Transverse colon (tissue), 4 donors: Measurements from ENCODE around the gene CHAC2.

ENCODE experiments used
- CTCF ChIP-seq, 5 experiments: fragments of 200-600 bp in 3 of 5; fragments of 450-650 bp in 2 of 5; sonication (generic) in 3 of 5; IDR thresholded peaks; 1 replicate in 2 of 5; 2 replicates in 3 of 5; pipeline ENCODE4 v1.5.1; 2016 to 2017; ENCODE audit warnings: antibody characterized with exemption in 5 of 5, inconsistent platforms in 3 of 5, mild to moderate bottlenecking in 2 of 5, moderate library complexity in 1 of 5
- POLR2AphosphoS5 ChIP-seq, 3 donors: sonication (generic); formaldehyde crosslinking; IDR thresholded peaks; one replicate each; pipeline ENCODE4 v1.6.1; 2016; ENCODE audit warnings: antibody characterized with exemption in 3 of 3

- TF ChIP-seq CTCF (IDR thresholded peaks at IDR 0.05) (no peak), POLR2AphosphoS5 (IDR thresholded peaks at IDR 0.05) (no peak)
Observed at GRCh38 chr2:53819634-53820033, 52.0 kb downstream of the CHAC2 start.
